Measurements from ENCODE around the gene CTPS2. TPM values are rescaled to one million over a fixed set of nuclear protein-coding genes. Genes with fewer than 3 reads are reported as not detected.
"Not testable (repeated sequence)": the region's sequence is repeated elsewhere in the genome, so short reads cannot be mapped to it uniquely, and the experiment has no call there.

CTPS2 gene
- total RNA-seq, 1 donor from 2014 or later, result 12.6 TPM

GRCh38 chrX:16719334-16720084 lies 7.0 kb upstream of the CTPS2 start, which contains the start of gene SYAP1:
Gene SYAP1, plus strand, starts transcription at chrX:16719612. Its CDS starts 113 bp downstream, at chrX:16719725.
- TF ChIP-seq CTCF (IDR thresholded peaks at IDR 0.05), result no peak
- intact Hi-C loops (cut with DNase I), result loop anchor here (1.0 to 10.0 kb wide), 6 partner anchors 67 to 1705 kb away; partner anchors contain the start of genes AP1S2, CA5B, CDKL5 and RBBP7
- Histone ChIP-seq H3K9me3 (no peaks in the 10 kb centered on the region), H3K36me3 (no peaks in the 10 kb centered on the region), H3K27me3 (no peaks in the 10 kb centered on the region), H3K4me1 (peaks cover 0 to 16% of the 10 kb centered on the region in 2 donors), H3K27ac (peak within 1 kb of the TSS; percentile 93 to 98), H3K4me3 (peak within 1 kb of the TSS; percentile 86 to 93)
- peak; percentile 94 to 99 for DNase-seq (ENCODE audit: low spot score in 2 of 2)

GRCh38 chrX:16718824-16719333 lies 6.4 kb upstream of the CTPS2 start:
- Histone ChIP-seq H3K4me1 (peaks cover 0 to 16% of the 10 kb centered on the region in 2 donors), H3K36me3 (no peaks in the 10 kb centered on the region), H3K4me3 (peak overlapping the region; percentile 86 to 93), H3K9me3 (no peaks in the 10 kb centered on the region), H3K27ac (peak overlapping the region; percentile 93 to 98), H3K27me3 (no peaks in the 10 kb centered on the region)
- TF ChIP-seq CTCF (IDR thresholded peaks at IDR 0.05), result no peak
- intact Hi-C loops (cut with DNase I), result loop anchor here (1.0 to 10.0 kb wide), 6 partner anchors 67 to 1706 kb away; partner anchors contain the start of genes AP1S2, CA5B, CDKL5 and RBBP7
- no peak for DNase-seq (ENCODE audit: low spot score in 2 of 2)

- H3K27ac ChIP-seq; H3K9me3 ChIP-seq; H3K36me3 ChIP-seq; H3K4me3 ChIP-seq; H3K27me3 ChIP-seq; DNase-seq (ENCODE audit: low spot score in 2 of 2): not testable (repeated sequence)
- intact Hi-C loops (cut with DNase I), result loop anchor here (5.0 to 10.0 kb wide), 2 partner anchors 979 to 1708 kb away; partner anchors contain the start of genes CA5B and CDKL5
- peaks cover 0 to 16% of the 10 kb centered on the region in 2 donors for H3K4me1 ChIP-seq
Observed at GRCh38 chrX:16716451-16716850, 4.0 kb upstream of the CTPS2 start.

- DNase-seq (ENCODE audit: low spot score in 2 of 2); H3K36me3 ChIP-seq; H3K4me3 ChIP-seq; H3K27ac ChIP-seq; H3K4me1 ChIP-seq; H3K27me3 ChIP-seq; H3K9me3 ChIP-seq: not testable (repeated sequence)
- intact Hi-C loops (cut with DNase I), result loop anchor here (5.0 to 10.0 kb wide), 2 partner anchors 978 to 1709 kb away; partner anchors contain the start of genes CA5B and CDKL5
Observed at GRCh38 chrX:16715638-16716037, 3.2 kb upstream of the CTPS2 start.

GRCh38 chrX:16714504-16714903 lies 2.0 kb upstream of the CTPS2 start:
- DNase-seq (ENCODE audit: low spot score in 2 of 2), result no peak
- intact Hi-C loops (cut with DNase I), result loop anchor here (10.0 kb wide), 1 partner anchor 1710 kb away; the partner anchor contains the start of gene CDKL5
- no peak for TF ChIP-seq CTCF (IDR thresholded peaks at IDR 0.05)

GRCh38 chrX:16711893-16712547 lies 449 bp downstream of the CTPS2 start:
- no peaks in the 10 kb centered on the region for H3K9me3 ChIP-seq
- peak overlapping the region; percentile 67 to 68 for H3K4me3 ChIP-seq
- intact Hi-C loops (cut with DNase I), result loop anchor here (10.0 kb wide), 1 partner anchor 1713 kb away; the partner anchor contains the start of gene CDKL5
- no peaks in the 10 kb centered on the region for H3K36me3 ChIP-seq
- TF ChIP-seq CTCF (IDR thresholded peaks at IDR 0.05), result no peak
- H3K4me1 ChIP-seq, result no peaks in the 10 kb centered on the region
- H3K27me3 ChIP-seq, result no peaks in the 10 kb centered on the region
- no peak for DNase-seq (ENCODE audit: low spot score in 2 of 2)
- H3K27ac ChIP-seq, result peak overlapping the region; percentile 85 to 90

More at GRCh38 chrX:16714504-16714903, 2.0 kb upstream of the CTPS2 start:
- Histone ChIP-seq H3K36me3 (no peaks in the 10 kb centered on the region), H3K4me1 (peaks cover 0 to 3% of the 10 kb centered on the region in 2 donors), H3K27me3 (no peaks in the 10 kb centered on the region), H3K4me3 (no peak overlapping the region), H3K27ac (no peak overlapping the region), H3K9me3 (no peaks in the 10 kb centered on the region)

All from ascending aorta (tissue), 2 donors.